Measurements from ENCODE around the gene PNPLA2.

DNA sequence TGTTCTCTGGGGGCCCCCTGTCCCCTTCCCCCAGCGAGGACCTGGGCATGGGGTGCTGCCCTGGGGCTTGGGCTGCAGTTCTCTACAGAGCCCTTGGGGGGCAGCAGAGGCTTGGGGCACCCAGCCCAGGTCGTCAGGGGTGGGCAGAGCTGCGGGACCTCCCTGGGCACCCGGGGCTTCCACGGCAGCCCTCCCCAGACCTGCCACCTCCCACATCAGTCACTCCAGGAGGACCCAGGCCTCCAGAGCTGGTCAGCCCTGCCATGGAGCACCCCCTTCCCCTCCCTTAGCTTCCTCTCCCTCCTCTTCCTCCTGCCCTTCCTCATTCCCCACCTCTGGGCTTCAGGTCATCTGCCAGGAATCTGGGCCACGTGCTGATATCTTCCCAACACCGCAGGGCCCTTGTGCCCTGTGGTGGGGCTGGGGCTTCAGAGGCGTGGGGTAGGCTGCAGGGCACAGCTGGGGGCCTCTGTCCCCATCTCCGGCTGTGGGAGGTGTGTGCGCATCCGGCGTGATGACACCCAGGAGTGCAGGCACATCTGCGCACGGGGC, 29.7 kb downstream of the PNPLA2 start:
- no peak for TF ChIP-seq POLR2A (IDR thresholded peaks at IDR 0.05)
- TF ChIP-seq, protein P1, sequence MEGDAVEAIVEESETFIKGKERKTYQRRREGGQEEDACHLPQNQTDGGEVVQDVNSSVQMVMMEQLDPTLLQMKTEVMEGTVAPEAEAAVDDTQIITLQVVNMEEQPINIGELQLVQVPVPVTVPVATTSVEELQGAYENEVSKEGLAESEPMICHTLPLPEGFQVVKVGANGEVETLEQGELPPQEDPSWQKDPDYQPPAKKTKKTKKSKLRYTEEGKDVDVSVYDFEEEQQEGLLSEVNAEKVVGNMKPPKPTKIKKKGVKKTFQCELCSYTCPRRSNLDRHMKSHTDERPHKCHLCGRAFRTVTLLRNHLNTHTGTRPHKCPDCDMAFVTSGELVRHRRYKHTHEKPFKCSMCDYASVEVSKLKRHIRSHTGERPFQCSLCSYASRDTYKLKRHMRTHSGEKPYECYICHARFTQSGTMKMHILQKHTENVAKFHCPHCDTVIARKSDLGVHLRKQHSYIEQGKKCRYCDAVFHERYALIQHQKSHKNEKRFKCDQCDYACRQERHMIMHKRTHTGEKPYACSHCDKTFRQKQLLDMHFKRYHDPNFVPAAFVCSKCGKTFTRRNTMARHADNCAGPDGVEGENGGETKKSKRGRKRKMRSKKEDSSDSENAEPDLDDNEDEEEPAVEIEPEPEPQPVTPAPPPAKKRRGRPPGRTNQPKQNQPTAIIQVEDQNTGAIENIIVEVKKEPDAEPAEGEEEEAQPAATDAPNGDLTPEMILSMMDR (IDR thresholded peaks at IDR 0.05) = peak; percentile 25 to 81 (median 75)
